HEK293T (cell line): ENCODE measurements around the gene ASB2.

Source experiments
- BHLHE40 ChIP-seq: fragments of 450-650 bp; IDR thresholded peaks from 2 replicates; pipeline ENCODE4 v1.6.1; 2016; ENCODE audit warnings: mild to moderate bottlenecking, moderate library complexity, borderline replicate concordance
- CTBP1 ChIP-seq: fragments of 450-650 bp; IDR thresholded peaks from 2 replicates; pipeline ENCODE4 v1.6.1; 2016; ENCODE audit warnings: borderline replicate concordance
- ELF4 ChIP-seq: fragments of 450-650 bp; IDR thresholded peaks from 2 replicates; pipeline ENCODE4 v1.6.1; 2017; ENCODE audit warnings: antibody characterized with exemption
- FOXA1 ChIP-seq: fragments of 450-650 bp; IDR thresholded peaks from 2 replicates; pipeline ENCODE4 v1.6.1; 2016; ENCODE audit warnings: mild to moderate bottlenecking
- FOXK2 ChIP-seq: fragments of 450-650 bp; IDR thresholded peaks from 2 replicates; pipeline ENCODE4 v1.6.1; 2016; ENCODE audit warnings: mild to moderate bottlenecking
- FOXM1 ChIP-seq: fragments of 450-650 bp; IDR thresholded peaks from 2 replicates; pipeline ENCODE4 v1.6.1; 2017; ENCODE audit warnings: mild to moderate bottlenecking, borderline replicate concordance
- HDGF ChIP-seq: fragments of 450-650 bp; IDR thresholded peaks from 2 replicates; pipeline ENCODE4 v1.6.1; 2017; ENCODE audit warnings: antibody characterized with exemption, borderline replicate concordance
- L3MBTL2 ChIP-seq: fragments of 450-650 bp; conservative IDR thresholded peaks from 2 replicates; pipeline ENCODE4 v1.6.1; 2016; ENCODE audit warnings: mild to moderate bottlenecking
- LEF1 ChIP-seq: fragments of 450-650 bp; IDR thresholded peaks from 2 replicates; pipeline ENCODE4 v1.6.1; 2017; ENCODE audit warnings: mild to moderate bottlenecking, borderline replicate concordance
- NFRKB ChIP-seq: fragments of 450-650 bp; IDR thresholded peaks from 2 replicates; pipeline ENCODE4 v1.6.1; 2016; ENCODE audit warnings: mild to moderate bottlenecking, moderate library complexity
- PKNOX1 ChIP-seq: fragments of 450-650 bp; IDR thresholded peaks from 2 replicates; pipeline ENCODE4 v1.6.1; 2016
- SP1 ChIP-seq: fragments of 450-650 bp; IDR thresholded peaks from 2 replicates; pipeline ENCODE4 v1.6.1; 2017
- SUZ12 ChIP-seq: fragments of 450-650 bp; IDR thresholded peaks from 2 replicates; pipeline ENCODE4 v1.6.1; 2016; ENCODE audit warnings: mild to moderate bottlenecking
- TARDBP ChIP-seq: fragments of 450-650 bp; IDR thresholded peaks from 2 replicates; pipeline ENCODE4 v1.6.1; 2016

- TF ChIP-seq PKNOX1: no peak
- TF ChIP-seq LEF1: no peak
- TF ChIP-seq HDGF: no peak
- TF ChIP-seq FOXK2: no peak
- no peak for TF ChIP-seq FOXM1
- no peak for TF ChIP-seq NFRKB
- TF ChIP-seq SUZ12: no peak
- no peak for TF ChIP-seq CTBP1
- no peak for TF ChIP-seq FOXA1
- TF ChIP-seq L3MBTL2: no peak
- TF ChIP-seq TARDBP: no peak
- no peak for TF ChIP-seq BHLHE40
- no peak for TF ChIP-seq SP1
- no peak for TF ChIP-seq ELF4
Observed at GRCh38 chr14:93963692-93964091, 12.7 kb downstream of the ASB2 start.
